Stimulated activated naive CD4-positive, alpha-beta T cell (primary cell): ENCODE data around the gene SPOCD1.
A peak's percentile ranks its signal among the peaks of the same experiment; 100 is the strongest.

ENCODE experiments used
- DNase-seq, 6 experiments: peaks; one replicate each; lab custom pipeline; 2025; lab: John Stamatoyannopoulos, UW

Gene SPOCD1

DNA sequence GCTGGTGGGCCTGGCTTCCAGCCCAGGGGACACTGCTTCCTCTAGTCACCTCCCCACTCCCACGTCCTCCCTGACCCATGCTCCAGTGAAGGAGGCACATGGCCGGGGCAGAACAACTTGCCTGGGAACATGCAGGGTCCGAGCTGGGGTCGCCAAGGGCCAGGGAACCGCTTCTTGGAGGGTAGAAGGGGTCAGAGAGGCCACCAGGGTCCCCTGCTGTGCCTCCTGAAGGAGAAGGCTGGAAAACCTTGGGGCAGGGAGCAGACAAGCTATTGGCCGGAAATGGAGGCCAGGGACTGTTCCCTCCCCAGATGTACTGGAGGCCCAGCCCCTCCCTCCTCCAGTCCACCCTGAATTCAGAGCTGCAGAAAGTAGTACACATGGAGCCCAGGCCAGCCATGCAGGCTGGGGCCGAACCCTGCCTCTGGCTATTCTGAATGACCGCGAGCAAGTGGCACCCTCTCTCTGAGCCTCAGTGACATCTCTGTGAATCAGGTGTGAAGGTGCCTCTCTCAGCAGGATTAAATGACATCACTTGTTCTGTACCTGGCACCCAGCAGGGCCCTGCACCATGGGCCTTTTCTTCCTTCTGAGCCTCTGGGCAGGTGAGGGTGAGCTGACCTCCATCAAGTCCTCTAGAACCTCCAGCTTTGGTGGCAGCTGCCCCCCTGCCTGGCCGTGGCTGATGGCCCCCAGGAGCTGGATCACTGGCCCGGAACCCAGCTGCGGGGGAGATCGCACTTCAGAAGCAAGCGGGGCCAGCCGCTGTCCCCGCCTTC lies 15.7 kb downstream of the SPOCD1 start:
- no peak for DNase-seq

GRCh38 chr1:31799196-31799894 lies 16.5 kb downstream of the SPOCD1 start:
- DNase-seq: no peak

GRCh38 chr1:31798433-31799195 lies 17.2 kb downstream of the SPOCD1 start:
- DNase-seq: no peak

- DNase-seq: no peak
Observed at GRCh38 chr1:31798086-31798432, 17.8 kb downstream of the SPOCD1 start.

- DNase-seq: no peak
Observed at GRCh38 chr1:31797216-31797615, 18.6 kb downstream of the SPOCD1 start.

DNA sequence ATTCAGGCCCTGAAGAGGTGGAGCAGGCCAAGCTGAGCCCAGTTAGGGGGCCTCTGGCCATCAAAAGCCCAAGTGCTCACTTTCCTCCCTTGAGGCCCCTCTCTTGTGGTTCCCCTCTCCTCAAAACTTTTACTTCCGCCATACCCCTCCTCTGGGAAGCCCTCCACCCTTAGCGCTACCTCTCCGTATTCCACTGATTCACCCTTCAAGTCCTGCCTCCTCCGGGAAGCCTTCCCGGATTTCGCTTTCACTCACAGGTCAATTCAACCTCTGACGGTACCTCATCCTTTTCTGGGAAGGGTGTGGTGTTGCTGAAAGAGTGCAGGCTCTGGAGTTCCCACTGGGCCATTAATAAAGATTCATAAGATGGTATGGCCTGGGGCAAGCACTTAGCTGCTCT lies 19.1 kb downstream of the SPOCD1 start:
- no peak for DNase-seq

- no peak for DNase-seq
Observed at GRCh38 chr1:31795801-31796621, 19.8 kb downstream of the SPOCD1 start.

DNA sequence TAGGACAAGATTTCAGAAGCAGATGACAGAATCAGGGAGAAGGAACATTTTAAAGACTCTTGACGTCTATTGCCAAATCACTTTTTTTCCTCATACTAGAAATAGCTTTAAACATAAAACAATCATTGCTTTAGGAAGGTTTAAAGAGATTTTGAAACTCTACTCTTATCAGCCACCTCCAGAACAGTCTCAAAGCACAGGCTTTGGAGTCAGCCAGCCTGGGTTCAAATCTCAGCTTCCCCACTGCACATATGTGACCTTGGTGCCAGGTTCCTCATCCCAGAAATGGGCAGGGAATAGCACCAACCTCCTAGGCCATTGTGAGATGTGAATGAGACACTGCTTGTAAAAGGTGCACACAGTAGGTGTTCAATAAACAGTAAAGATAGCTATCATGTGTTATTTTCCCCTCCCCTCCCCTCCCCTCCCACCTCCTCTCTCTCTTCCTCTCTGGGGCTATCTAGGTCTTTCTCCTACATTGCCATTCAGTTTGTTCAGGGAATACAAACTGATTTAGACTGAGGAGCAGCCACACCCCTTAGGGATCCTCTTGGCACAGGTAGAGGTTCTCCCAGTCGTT lies 20.6 kb downstream of the SPOCD1 start:
- DNase-seq: no peak

GRCh38 chr1:31793586-31794285 lies 22.1 kb downstream of the SPOCD1 start:
- DNase-seq: no peak

DNA sequence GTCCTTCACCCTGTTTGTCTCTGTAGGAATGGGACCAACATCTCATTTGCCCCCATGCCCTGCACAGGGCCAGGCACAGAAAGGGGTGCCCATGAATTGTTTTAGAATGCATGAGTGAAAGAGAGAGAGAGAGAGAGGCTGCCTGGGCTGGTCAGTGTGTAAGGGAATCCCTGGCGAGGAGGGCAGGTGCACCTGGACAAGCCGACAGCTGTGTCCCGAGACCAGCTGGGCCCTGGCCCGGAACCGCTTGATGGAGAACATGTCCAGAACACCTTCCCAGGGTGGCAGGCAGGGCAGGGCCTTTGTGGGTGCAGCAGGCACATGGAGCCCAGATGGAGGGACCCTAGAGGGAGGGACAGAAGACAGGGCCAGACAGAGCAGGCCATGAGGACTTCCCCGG lies 22.7 kb downstream of the SPOCD1 start:
- DNase-seq: no peak

DNA sequence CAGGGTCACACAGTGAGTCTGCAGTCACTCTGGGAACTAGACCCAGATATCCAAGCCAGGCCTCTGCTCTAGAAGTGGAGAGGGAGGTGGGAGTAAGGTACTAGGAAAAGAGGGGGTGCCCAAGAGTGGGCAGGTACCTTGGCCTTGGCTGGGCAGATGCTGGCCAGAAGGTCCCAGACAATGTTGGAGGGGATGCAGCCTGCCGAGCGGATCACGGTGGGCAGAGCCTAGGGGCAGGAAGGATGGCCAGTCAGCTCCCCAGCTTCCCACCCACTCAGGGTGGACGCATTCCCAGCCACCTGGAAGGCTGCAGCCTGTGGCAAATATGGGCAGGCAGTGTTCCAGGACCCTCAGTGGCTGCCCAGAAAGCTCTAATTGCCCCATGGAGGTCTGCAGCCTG lies 23.3 kb downstream of the SPOCD1 start:
- no peak for DNase-seq

- DNase-seq: no peak
Observed at GRCh38 chr1:31792116-31792515, 23.7 kb downstream of the SPOCD1 start.

- no peak for DNase-seq
Observed at GRCh38 chr1:31791131-31791858, 24.5 kb downstream of the SPOCD1 start.

- no peak for DNase-seq
Observed at GRCh38 chr1:31790641-31791091, 25.2 kb downstream of the SPOCD1 start.

- DNase-seq: no peak
Observed at GRCh38 chr1:31790140-31790539, 25.7 kb downstream of the SPOCD1 start.

DNA sequence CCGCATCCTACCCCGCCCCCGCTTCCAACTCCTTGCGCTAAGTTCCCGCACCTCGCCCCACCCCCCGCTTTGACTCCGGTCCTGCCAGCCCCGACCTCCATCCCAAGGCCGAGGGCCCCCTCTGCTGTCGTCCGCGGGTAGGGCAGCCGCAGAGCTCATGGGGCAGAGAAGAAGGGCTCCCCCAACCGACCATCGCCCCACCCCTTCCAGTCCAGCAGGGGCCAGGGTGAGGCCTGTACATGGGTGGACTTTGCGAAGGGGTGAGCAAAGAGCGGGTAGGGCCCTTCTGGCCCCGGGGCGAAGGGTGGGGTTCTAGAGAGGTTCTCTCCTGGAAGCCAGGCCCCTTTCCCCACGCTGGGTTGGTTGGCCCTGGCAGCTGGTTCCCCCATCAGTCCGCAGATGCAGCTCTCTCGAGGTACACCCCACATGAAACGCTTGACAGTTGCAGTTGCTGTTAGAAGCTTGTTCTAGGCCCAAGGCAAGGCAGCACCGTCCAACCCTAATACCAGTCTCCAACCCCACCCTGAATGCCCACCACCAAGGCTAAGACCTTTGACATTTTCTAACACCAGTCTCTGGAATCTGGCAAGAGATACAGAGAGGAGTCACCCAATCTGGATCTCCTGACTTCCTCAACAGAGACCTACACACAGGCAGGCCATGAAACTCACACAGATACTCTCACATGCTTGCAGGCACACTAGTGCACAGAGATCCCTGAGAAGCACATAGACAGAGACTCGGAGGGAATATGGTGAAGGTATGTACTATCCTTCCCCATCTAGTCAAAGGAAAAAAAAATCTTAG lies 26.4 kb downstream of the SPOCD1 start:
- peak; percentile 76 to 94 (median 90) for DNase-seq

GRCh38 chr1:31788825-31789256 lies 27.0 kb downstream of the SPOCD1 start:
- peak in 2 of 6 experiments; percentile 41 to 76 for DNase-seq

DNA sequence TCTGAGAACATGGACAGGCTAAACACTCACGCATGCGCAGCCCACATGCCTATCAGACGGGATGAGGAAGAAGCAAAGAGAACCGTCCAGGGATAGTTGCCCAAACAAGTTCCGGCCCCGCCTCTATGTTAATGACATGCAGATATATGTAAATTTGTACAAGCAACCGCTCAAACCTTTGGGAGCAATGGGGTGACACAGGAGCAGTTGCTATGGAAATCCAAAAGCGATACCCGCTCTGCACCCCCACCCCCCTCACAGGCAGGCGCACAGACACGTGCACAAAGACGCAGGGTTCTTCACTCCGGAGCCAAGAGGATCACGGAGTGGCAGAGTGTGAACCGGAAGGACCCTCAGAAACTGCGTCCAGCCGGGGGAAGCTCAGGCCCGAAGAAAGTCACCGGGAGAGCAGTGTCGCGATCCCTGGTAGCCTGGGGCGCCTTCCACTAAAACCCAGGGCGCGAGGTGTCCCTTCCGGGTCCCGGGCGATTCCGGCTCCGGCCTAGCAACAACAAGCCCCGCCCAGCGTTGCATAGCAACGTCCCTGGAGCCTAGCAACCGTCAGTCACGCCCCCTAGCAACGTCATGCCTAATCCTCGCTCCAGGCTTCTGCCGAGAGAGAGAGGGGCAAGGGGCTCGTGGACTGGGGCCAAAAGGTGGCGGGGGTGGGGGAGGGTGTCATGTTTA lies 27.5 kb downstream of the SPOCD1 start:
- DNase-seq: peak; percentile 73 to 84 (median 82)

DNA sequence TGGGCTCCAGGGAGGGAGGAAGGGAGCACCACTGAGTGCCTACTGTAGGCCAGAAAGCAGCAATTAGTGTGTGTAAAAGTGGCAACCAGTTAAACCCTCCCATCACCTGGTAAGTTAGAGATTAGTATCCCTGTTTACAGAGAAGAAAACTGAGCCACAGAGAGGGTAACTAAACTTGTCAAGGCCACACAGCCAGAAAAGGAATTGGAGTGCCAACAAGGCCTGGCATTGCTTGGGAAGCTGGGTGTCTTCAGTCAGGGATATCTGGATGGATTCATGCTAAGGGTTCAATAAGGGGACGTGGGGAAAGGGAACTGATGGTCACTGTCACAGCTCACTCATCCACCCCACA lies 28.1 kb downstream of the SPOCD1 start:
- DNase-seq: no peak
